T-helper 22 cell (primary cell): Measurements from ENCODE around the gene ICAM5.
A peak's percentile ranks its signal among the peaks of the same experiment; 100 is the strongest.
"Not testable (repeated sequence)": the region's sequence is repeated elsewhere in the genome, so short reads cannot be mapped to it uniquely, and the experiment has no call there.

Experiments
- DNase-seq: peaks from one replicate; pipeline ENCODE4 v3.0.0-alpha.2; 2020; ENCODE audit warnings: low read depth

Gene ICAM5

GRCh38 chr19:10289836-10290356 lies at the start of gene ICAM5:
ICAM5 (plus strand) TSS chr19:10289952; CDS start chr19:10290044, 92 bp downstream.
- no peak for DNase-seq

- not testable (repeated sequence) for DNase-seq
These were observed 47.8 kb upstream of the ICAM5 start for GRCh38 chr19:10241826-10242449.

- no peak for DNase-seq
These were observed 46.1 kb upstream of the ICAM5 start for GRCh38 chr19:10243606-10244005.

- no peak for DNase-seq
These were observed 44.4 kb upstream of the ICAM5 start for GRCh38 chr19:10245189-10245939.

- no peak for DNase-seq
These were observed 43.2 kb upstream of the ICAM5 start for GRCh38 chr19:10246511-10246910.

- DNase-seq: peak; percentile 96
These were observed 37.7 kb upstream of the ICAM5 start, which contains the start of gene MRPL4 for GRCh38 chr19:10251792-10252694. MRPL4 (plus strand) TSS chr19:10252214; CDS start chr19:10252254, 40 bp downstream.

- no peak for DNase-seq
These were observed 37.0 kb upstream of the ICAM5 start for GRCh38 chr19:10252707-10253106.

- DNase-seq: no peak
These were observed 35.5 kb upstream of the ICAM5 start for GRCh38 chr19:10254244-10254643.

GRCh38 chr19:10255358-10255757 lies 34.4 kb upstream of the ICAM5 start:
- DNase-seq: no peak

- DNase-seq: no peak
These were observed 33.2 kb upstream of the ICAM5 start for GRCh38 chr19:10256551-10256950.

GRCh38 chr19:10256970-10257615 lies 32.7 kb upstream of the ICAM5 start:
- no peak for DNase-seq

GRCh38 chr19:10258080-10258710 lies 31.6 kb upstream of the ICAM5 start:
- no peak for DNase-seq

GRCh38 chr19:10259162-10259905 lies 30.4 kb upstream of the ICAM5 start:
- DNase-seq: peak; percentile 76

- no peak for DNase-seq
These were observed 29.6 kb upstream of the ICAM5 start for GRCh38 chr19:10260141-10260584.

GRCh38 chr19:10262771-10263170 lies 27.0 kb upstream of the ICAM5 start:
- DNase-seq: no peak

- no peak for DNase-seq
These were observed 23.0 kb upstream of the ICAM5 start for GRCh38 chr19:10266706-10267105.

GRCh38 chr19:10268071-10268470 lies 21.7 kb upstream of the ICAM5 start:
- no peak for DNase-seq

- DNase-seq: peak; percentile 67
These were observed 20.2 kb upstream of the ICAM5 start for GRCh38 chr19:10269333-10270179.

- DNase-seq: peak; percentile 54
These were observed 19.6 kb upstream of the ICAM5 start for GRCh38 chr19:10270180-10270615.
